Measurements from ENCODE around the gene ZCCHC3.

DNA sequence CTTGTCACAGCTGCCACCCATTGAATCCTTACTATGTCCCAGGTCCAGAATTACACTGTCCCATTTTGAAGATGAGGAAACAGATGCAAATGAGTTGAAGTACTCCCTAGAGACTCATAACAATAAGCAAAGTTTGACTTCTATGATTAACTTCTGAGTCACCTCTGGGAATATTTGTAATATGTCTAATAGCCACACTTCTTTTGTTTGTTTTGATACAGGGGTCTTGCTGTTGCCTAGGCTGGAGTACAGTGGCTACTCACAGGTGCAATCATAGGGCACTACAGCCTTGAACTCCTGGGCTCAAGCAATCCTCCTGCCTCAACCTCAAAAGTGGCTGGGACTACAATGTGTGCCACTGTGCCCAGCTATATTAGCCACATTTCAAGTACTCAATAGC is 16.6 kb downstream of the ZCCHC3 start:
- TF ChIP-seq, protein P1, sequence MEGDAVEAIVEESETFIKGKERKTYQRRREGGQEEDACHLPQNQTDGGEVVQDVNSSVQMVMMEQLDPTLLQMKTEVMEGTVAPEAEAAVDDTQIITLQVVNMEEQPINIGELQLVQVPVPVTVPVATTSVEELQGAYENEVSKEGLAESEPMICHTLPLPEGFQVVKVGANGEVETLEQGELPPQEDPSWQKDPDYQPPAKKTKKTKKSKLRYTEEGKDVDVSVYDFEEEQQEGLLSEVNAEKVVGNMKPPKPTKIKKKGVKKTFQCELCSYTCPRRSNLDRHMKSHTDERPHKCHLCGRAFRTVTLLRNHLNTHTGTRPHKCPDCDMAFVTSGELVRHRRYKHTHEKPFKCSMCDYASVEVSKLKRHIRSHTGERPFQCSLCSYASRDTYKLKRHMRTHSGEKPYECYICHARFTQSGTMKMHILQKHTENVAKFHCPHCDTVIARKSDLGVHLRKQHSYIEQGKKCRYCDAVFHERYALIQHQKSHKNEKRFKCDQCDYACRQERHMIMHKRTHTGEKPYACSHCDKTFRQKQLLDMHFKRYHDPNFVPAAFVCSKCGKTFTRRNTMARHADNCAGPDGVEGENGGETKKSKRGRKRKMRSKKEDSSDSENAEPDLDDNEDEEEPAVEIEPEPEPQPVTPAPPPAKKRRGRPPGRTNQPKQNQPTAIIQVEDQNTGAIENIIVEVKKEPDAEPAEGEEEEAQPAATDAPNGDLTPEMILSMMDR (IDR thresholded peaks at IDR 0.05), result no peak
- TF ChIP-seq POLR2A (IDR thresholded peaks at IDR 0.05; ENCODE audit: low read depth) (no peak), EP300 (IDR thresholded peaks at IDR 0.05) (no peak)

All from esophagus muscularis mucosa (tissue), 4 donors.